ENCODE results near the gene HOXC13.

GRCh38 chr12:53976823-53977595, 38.4 kb downstream of the HOXC13 start:
- TF ChIP-seq POLR2A (IDR thresholded peaks at IDR 0.05; ENCODE audit: low read depth, low read length) (no peak), TAF1 (IDR thresholded peaks at IDR 0.05; ENCODE audit: borderline replicate concordance, low read depth, low read length) (no peak), POLR2AphosphoS5 (IDR thresholded peaks at IDR 0.05; ENCODE audit: low read depth, low read length) (no peak)
